ENCODE results near the gene SLC13A3. TPM values are rescaled to one million over a fixed set of nuclear protein-coding genes. Genes with fewer than 3 reads are reported as not detected.

SLC13A3 gene
- total and polyA plus RNA-seq, 2 donors (not counting 3 experiments of a cell fraction or from before 2014, with no cell fraction given), result 0.11 to 0.40 TPM

DNA sequence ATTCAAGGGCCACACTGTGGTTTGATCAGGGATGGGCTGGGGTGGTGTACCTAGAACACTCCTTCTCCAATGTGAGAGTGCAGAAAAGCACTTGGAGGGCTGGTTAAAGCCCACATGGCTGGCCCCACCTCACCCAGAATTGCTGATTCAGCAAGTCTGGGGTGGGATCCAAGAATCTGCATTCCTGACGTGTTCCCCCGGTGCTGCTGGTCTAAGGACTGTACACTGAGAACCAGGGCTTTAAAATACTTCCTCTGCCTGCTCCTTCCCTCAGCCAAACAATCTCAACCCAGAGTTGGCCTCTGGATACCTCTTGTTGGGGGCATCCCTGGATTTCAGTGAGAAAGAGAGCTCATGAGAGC lies 87.4 kb downstream of the SLC13A3 start:
- no peak overlapping the region for H2AFZ ChIP-seq (ENCODE audit: low read depth, low read length)
- no TSS peak for BruUV-seq (replicated peaks)
- H3K36me3 ChIP-seq (ENCODE audit: control insufficient read depth in 2 of 2, extremely low read depth in 1 of 2, insufficient read depth in 2 of 2, low read length in 2 of 2), result no peaks in the 10 kb centered on the region
- no peak for TF ChIP-seq MYC (IDR thresholded peaks at IDR 0.05; ENCODE audit: low read depth, low read length)
- TF ChIP-seq EZH2 (IDR thresholded peaks at IDR 0.05; ENCODE audit: borderline replicate concordance, low read depth, low read length, severe bottlenecking), result no peak
- TF ChIP-seq, protein P1, sequence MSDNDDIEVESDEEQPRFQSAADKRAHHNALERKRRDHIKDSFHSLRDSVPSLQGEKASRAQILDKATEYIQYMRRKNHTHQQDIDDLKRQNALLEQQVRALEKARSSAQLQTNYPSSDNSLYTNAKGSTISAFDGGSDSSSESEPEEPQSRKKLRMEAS (IDR thresholded peaks at IDR 0.05; ENCODE audit: insufficient read depth, insufficient read length), result no peak
- H3K4me3 ChIP-seq (replicated peaks in 1 of 3; ENCODE audit: insufficient read depth in 1 of 3, low read depth in 1 of 3, low read length in 3 of 3), result no peak overlapping the region
- ChIA-PET POLR2A (no interaction called here), CTCF (interaction anchor here (1.6 kb wide), 1 partner anchor 117 kb away, joined by 4 read pairs; no protein-coding TSS in a partner anchor)
- H3K27ac ChIP-seq (ENCODE audit: insufficient read depth, low read depth, low read length), result no peak overlapping the region
- no peak overlapping the region for H3K9ac ChIP-seq (replicated peaks; ENCODE audit: extremely low read depth, insufficient read depth, low read length)
- H3K4me1 ChIP-seq (ENCODE audit: control insufficient read depth, extremely low read depth, insufficient read depth, low read length), result peaks cover under 1% of the 10 kb centered on the region
- H3K79me2 ChIP-seq (ENCODE audit: control insufficient read depth, insufficient read depth, low read length), result no peaks in the 10 kb centered on the region
- FAIRE-seq, result no peak
- H4K20me1 ChIP-seq (replicated peaks; ENCODE audit: control insufficient read depth, extremely low read depth, insufficient read depth, low read length), result no peaks in the 10 kb centered on the region
- intact Hi-C loops (cut with micrococcal nuclease) (loop anchor here (1.0 to 2.0 kb wide), 3 partner anchors 43 to 125 kb away; partner anchors contain the start of gene TP53RK), dilution Hi-C loops (cut with MboI; ENCODE audit: extremely low pct_ligation_motif_present, low sequenced_read_pairs) (no loop called here)
- H3K9me3 ChIP-seq (replicated peaks; ENCODE audit: control insufficient read depth, insufficient read depth, low read length), result no peaks in the 10 kb centered on the region
- H3K27me3 ChIP-seq (ENCODE audit: control insufficient read depth in 2 of 2, insufficient read depth in 2 of 2, low read length in 2 of 2), result no peaks in the 10 kb centered on the region
- H3K4me2 ChIP-seq (ENCODE audit: insufficient read depth, low read length), result no peak overlapping the region
- H3K9me1 ChIP-seq (replicated peaks; ENCODE audit: control insufficient read depth, extremely low read depth, insufficient read depth, low read length), result no peaks in the 10 kb centered on the region
- DNase-seq (ENCODE audit: low read depth, low spot score), result no peak

DNA sequence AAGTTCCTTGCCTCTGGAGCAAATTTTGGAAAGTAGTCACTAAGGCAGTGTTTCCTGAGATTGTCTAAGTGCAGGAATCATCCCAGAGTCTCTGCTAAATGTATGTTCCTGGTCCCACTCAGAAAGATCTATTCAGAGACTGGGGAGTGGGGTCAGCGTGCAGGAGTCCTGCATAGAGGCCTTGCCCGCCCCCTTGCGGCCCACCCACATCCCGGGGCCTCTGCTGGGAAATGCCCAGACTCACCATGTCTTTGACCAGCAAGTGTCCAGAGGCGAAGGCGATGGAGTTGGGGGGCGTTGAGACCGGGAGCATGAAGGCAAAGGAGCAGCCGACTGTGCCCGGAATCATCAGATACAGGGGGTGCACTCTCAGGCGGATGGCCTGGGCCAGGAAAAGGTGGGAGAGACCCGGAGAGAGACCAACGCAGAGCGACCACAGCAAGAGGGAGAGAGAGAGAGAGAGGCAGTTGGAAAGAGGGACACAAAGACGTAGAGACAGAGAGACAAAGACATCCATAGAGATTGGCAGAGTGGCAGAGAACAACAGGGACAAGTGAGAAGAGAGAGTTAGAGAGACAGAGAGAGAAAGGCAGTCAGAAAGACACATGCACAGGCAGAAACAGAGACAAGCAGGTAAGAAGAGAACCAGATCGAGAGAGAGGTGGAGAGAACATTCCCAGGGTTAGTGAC lies 87.9 kb downstream of the SLC13A3 start:
- no peaks in the 10 kb centered on the region for H3K79me2 ChIP-seq (ENCODE audit: control insufficient read depth, insufficient read depth, low read length)
- FAIRE-seq (no peak), DNase-seq (ENCODE audit: low read depth, low spot score) (no peak)
- H3K27ac ChIP-seq (ENCODE audit: insufficient read depth, low read depth, low read length), result no peak overlapping the region
- H2AFZ ChIP-seq (ENCODE audit: low read depth, low read length), result peak overlapping the region; percentile 60
- no peak overlapping the region for H3K4me3 ChIP-seq (replicated peaks in 1 of 3; ENCODE audit: insufficient read depth in 1 of 3, low read depth in 1 of 3, low read length in 3 of 3)
- no peaks in the 10 kb centered on the region for H3K9me1 ChIP-seq (replicated peaks; ENCODE audit: control insufficient read depth, extremely low read depth, insufficient read depth, low read length)
- peaks cover 4% of the 10 kb centered on the region for H3K4me1 ChIP-seq (ENCODE audit: control insufficient read depth, extremely low read depth, insufficient read depth, low read length)
- H4K20me1 ChIP-seq (replicated peaks; ENCODE audit: control insufficient read depth, extremely low read depth, insufficient read depth, low read length), result no peaks in the 10 kb centered on the region
- H3K4me2 ChIP-seq (ENCODE audit: insufficient read depth, low read length), result no peak overlapping the region
- ChIA-PET CTCF (interaction anchor here (0.6 to 2.4 kb wide), 11 partner anchors 9 to 1871 kb away, joined by 3 to 13 read pairs (median 4); partner anchors contain the start of genes OCSTAMP and TP53RK), POLR2A (no interaction called here)
- intact Hi-C loops (cut with micrococcal nuclease) (loop anchor here (1.0 to 2.0 kb wide), 3 partner anchors 42 to 125 kb away; partner anchors contain the start of gene TP53RK), dilution Hi-C loops (cut with MboI; ENCODE audit: extremely low pct_ligation_motif_present, low sequenced_read_pairs) (no loop called here)
- H3K9me3 ChIP-seq (replicated peaks; ENCODE audit: control insufficient read depth, insufficient read depth, low read length), result no peaks in the 10 kb centered on the region
- no peak overlapping the region for H3K9ac ChIP-seq (replicated peaks; ENCODE audit: extremely low read depth, insufficient read depth, low read length)
- H3K27me3 ChIP-seq (ENCODE audit: control insufficient read depth in 2 of 2, insufficient read depth in 2 of 2, low read length in 2 of 2), result no peaks in the 10 kb centered on the region
- no peaks in the 10 kb centered on the region for H3K36me3 ChIP-seq (ENCODE audit: control insufficient read depth in 2 of 2, extremely low read depth in 1 of 2, insufficient read depth in 2 of 2, low read length in 2 of 2)
- BruUV-seq (replicated peaks), result no TSS peak
- no peak for TF ChIP-seq MYC (IDR thresholded peaks at IDR 0.05; ENCODE audit: low read depth, low read length)
- no peak for TF ChIP-seq POLR2AphosphoS5 (IDR thresholded peaks at IDR 0.05; ENCODE audit: insufficient read depth, low read depth, low read length)
- no peak for TF ChIP-seq POLR2A (IDR thresholded peaks at IDR 0.05; ENCODE audit: low read depth, low read length)
- no peak for TF ChIP-seq EZH2 (IDR thresholded peaks at IDR 0.05; ENCODE audit: borderline replicate concordance, low read depth, low read length, severe bottlenecking)
- no peak for TF ChIP-seq FOS (IDR thresholded peaks at IDR 0.05; ENCODE audit: borderline replicate concordance, insufficient read depth, low read length)
- TF ChIP-seq, protein P2, sequence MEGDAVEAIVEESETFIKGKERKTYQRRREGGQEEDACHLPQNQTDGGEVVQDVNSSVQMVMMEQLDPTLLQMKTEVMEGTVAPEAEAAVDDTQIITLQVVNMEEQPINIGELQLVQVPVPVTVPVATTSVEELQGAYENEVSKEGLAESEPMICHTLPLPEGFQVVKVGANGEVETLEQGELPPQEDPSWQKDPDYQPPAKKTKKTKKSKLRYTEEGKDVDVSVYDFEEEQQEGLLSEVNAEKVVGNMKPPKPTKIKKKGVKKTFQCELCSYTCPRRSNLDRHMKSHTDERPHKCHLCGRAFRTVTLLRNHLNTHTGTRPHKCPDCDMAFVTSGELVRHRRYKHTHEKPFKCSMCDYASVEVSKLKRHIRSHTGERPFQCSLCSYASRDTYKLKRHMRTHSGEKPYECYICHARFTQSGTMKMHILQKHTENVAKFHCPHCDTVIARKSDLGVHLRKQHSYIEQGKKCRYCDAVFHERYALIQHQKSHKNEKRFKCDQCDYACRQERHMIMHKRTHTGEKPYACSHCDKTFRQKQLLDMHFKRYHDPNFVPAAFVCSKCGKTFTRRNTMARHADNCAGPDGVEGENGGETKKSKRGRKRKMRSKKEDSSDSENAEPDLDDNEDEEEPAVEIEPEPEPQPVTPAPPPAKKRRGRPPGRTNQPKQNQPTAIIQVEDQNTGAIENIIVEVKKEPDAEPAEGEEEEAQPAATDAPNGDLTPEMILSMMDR (IDR thresholded peaks at IDR 0.05; ENCODE audit: extremely low read depth in 1 of 2, insufficient read depth in 1 of 2, low read depth in 1 of 2, low read length in 2 of 2), result no peak
- no peak for TF ChIP-seq JUN (IDR thresholded peaks at IDR 0.05; ENCODE audit: borderline replicate concordance, insufficient read depth, insufficient read length, low read depth)
- TF ChIP-seq, protein P1 (IDR thresholded peaks at IDR 0.05; ENCODE audit: insufficient read depth, insufficient read length), result no peak
- TF ChIP-seq GATA2 (IDR thresholded peaks at IDR 0.05; ENCODE audit: insufficient read depth, insufficient read length, low read depth, low read length), result no peak
